Measurements from ENCODE around the gene FMNL2. TPM values are rescaled to one million over a fixed set of nuclear protein-coding genes. Genes with fewer than 3 reads are reported as not detected.

FMNL2 gene
- total RNA-seq, 1 donor from 2014 or later: 5.5 TPM

GRCh38 chr2:152334701-152335015, 316 bp upstream of the FMNL2 start:
- no peak for DNase-seq
- H3K4me3 ChIP-seq: peak overlapping the region; percentile 97
- peak overlapping the region; percentile 89 for H3K27ac ChIP-seq (replicated peaks)
- H3K9me3 ChIP-seq (replicated peaks): no peaks in the 10 kb centered on the region
- TF ChIP-seq CTCF (IDR thresholded peaks at IDR 0.05; ENCODE audit: borderline replicate concordance): no peak
- peaks cover 39% of the 10 kb centered on the region for H3K4me1 ChIP-seq
- no peaks in the 10 kb centered on the region for H3K36me3 ChIP-seq
- intact Hi-C loops (cut with micrococcal nuclease): no loop called here
- no peaks in the 10 kb centered on the region for H3K27me3 ChIP-seq (ENCODE audit: low read depth)

GRCh38 chr2:152335726-152336118, 748 bp downstream of the FMNL2 start:
- Histone ChIP-seq H3K27ac (replicated peaks) (peak overlapping the region; percentile 89), H3K4me1 (peaks cover 45% of the 10 kb centered on the region), H3K27me3 (ENCODE audit: low read depth) (no peaks in the 10 kb centered on the region), H3K36me3 (no peaks in the 10 kb centered on the region), H3K9me3 (replicated peaks) (no peaks in the 10 kb centered on the region), H3K4me3 (peak overlapping the region; percentile 97)
- no peak for DNase-seq
- intact Hi-C loops (cut with micrococcal nuclease): no loop called here
- TF ChIP-seq CTCF (IDR thresholded peaks at IDR 0.05; ENCODE audit: borderline replicate concordance): no peak

- Histone ChIP-seq H3K27me3 (ENCODE audit: low read depth) (no peaks in the 10 kb centered on the region), H3K27ac (replicated peaks) (peak overlapping the region; percentile 89), H3K9me3 (replicated peaks) (no peaks in the 10 kb centered on the region), H3K4me1 (peaks cover 50% of the 10 kb centered on the region), H3K36me3 (no peaks in the 10 kb centered on the region), H3K4me3 (peak overlapping the region; percentile 97)
- peak; percentile 73 for DNase-seq
- intact Hi-C loops (cut with micrococcal nuclease): no loop called here
- TF ChIP-seq CTCF (IDR thresholded peaks at IDR 0.05; ENCODE audit: borderline replicate concordance): no peak
Measured at GRCh38 chr2:152336119-152336853, 1.3 kb downstream of the FMNL2 start.

DNA sequence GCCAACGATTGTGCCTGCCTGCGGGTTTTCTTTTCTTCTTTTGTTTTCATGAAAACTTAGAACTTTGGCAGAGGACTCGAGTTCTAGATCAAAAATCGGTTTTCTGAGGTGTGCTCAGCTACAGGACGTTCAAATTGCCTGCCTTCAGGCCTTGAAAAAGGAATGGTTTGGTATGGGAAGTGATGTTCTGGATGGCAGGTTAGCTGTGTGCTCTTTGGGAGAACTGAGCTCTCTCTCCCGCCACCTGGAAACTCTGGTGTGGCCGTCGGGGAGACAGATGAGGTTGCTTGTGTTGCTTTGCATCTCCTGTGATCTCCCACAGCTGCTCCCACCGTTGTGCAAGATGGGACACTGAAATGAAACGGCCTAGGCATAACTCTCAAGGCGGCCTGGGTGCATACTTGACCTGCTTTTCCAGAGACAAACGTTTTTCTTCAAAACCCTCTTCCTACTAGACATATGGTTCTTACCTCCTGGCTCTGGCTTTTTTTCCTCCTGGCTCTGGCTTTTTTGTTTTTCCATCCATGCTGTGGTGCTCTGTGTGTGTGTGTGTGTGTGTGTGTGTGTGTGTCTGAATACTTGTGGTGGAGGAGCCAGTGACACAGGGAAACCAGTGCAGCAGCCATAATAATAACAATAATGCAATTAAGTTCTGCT, 2.0 kb downstream of the FMNL2 start:
- Histone ChIP-seq H3K27ac (replicated peaks) (peak overlapping the region; percentile 89), H3K9me3 (replicated peaks) (no peaks in the 10 kb centered on the region), H3K4me3 (peak overlapping the region; percentile 97), H3K27me3 (ENCODE audit: low read depth) (no peaks in the 10 kb centered on the region), H3K4me1 (peaks cover 56% of the 10 kb centered on the region), H3K36me3 (no peaks in the 10 kb centered on the region)
- intact Hi-C loops (cut with micrococcal nuclease): no loop called here
- DNase-seq: no peak
- TF ChIP-seq CTCF (IDR thresholded peaks at IDR 0.05; ENCODE audit: borderline replicate concordance): no peak

GRCh38 chr2:152337511-152337903, 2.5 kb downstream of the FMNL2 start:
- no peak for TF ChIP-seq CTCF (IDR thresholded peaks at IDR 0.05; ENCODE audit: borderline replicate concordance)
- no peaks in the 10 kb centered on the region for H3K27me3 ChIP-seq (ENCODE audit: low read depth)
- DNase-seq: no peak
- peaks cover 56% of the 10 kb centered on the region for H3K4me1 ChIP-seq
- H3K9me3 ChIP-seq (replicated peaks): no peaks in the 10 kb centered on the region
- no peak overlapping the region for H3K4me3 ChIP-seq
- intact Hi-C loops (cut with micrococcal nuclease): no loop called here
- H3K36me3 ChIP-seq: no peaks in the 10 kb centered on the region
- no peak overlapping the region for H3K27ac ChIP-seq (replicated peaks)
